Stimulated activated CD4-positive, alpha-beta T cell treated with anti-CD3 and anti-CD28 coated beads, Interleukin-12 subunit alpha, Interleukin-12 subunit beta, amount 100 ng/mL, for 24 hours (primary cell): Measurements from ENCODE around the gene KCTD12.
"Not testable (repeated sequence)": the region's sequence is repeated elsewhere in the genome, so short reads cannot be mapped to it uniquely, and the experiment has no call there.

Source experiments
- DNase-seq, 2 experiments: peaks; one replicate each; pipeline ENCODE4 v3.0.0-alpha.2; 2020; ENCODE audit warnings: low read depth in 2 of 2

The KCTD12 gene

GRCh38 chr13:76886292-76887075, at the start of gene KCTD12:
Gene KCTD12 (minus strand): TSS chr13:76886405. CDS start chr13:76886148, 257 bp downstream.
- peak; percentile 54 to 66 for DNase-seq

DNA sequence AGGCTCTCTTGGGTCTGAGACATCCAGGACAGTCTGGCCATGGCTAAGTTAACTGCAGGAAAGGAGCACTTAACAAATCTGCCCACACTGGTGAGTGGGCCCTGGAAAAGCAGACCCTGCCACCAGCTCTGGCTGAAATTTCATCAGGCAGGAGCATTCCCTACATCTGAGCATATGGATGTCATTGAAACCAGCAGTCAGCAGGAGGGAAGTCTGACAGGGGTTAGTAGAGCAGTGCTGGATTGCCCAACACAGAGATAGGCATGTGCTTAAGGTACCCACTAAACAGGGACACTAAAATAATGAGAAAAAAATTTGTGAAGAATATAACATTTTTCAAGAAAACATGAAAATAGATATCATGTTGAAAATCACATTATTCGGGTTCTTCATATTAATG, 48.5 kb upstream of the KCTD12 start:
- no peak for DNase-seq

DNA sequence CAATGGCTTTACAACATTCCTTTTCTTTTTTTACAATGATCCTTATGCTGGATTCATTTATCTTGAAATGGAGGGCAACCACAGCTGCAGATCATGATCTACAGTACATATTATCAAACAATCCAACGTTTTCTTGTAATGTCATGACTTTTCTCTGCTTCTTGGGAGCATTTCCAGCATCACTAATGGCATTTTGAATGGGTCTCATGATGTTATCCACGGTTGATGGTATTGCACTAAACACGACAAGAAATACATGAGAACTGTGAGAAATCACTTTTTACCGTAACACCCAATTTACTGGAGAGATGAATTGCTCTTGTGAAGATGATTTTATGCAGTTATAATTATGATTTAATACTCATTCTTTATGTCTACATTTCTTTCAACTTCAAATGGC, 45.9 kb upstream of the KCTD12 start:
- DNase-seq = no peak

DNA sequence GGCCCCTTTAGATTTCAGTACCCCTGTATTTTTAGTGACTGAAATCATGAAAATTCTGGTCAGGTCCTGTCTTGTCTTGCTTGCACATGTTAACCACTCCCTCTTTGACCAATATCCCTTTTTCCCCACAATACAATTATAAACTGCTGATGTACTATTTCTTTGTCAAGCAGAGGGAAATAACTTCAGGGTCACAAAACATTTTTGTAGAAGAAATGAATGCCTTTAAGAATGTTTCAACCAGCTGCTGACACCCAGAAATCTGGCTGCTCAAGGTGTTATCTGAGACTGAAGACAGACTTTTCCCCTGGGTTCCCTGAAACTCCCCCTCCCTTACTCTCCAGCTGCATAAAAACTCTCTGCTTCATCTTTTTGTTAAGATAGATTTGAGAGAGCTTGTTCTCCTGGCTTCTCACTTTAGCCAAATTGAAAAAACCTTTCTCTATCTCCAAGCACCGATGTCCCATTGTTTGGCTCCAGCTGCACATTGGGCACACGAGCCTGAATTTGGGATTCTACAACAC, 43.7 kb upstream of the KCTD12 start:
- DNase-seq = no peak

DNA sequence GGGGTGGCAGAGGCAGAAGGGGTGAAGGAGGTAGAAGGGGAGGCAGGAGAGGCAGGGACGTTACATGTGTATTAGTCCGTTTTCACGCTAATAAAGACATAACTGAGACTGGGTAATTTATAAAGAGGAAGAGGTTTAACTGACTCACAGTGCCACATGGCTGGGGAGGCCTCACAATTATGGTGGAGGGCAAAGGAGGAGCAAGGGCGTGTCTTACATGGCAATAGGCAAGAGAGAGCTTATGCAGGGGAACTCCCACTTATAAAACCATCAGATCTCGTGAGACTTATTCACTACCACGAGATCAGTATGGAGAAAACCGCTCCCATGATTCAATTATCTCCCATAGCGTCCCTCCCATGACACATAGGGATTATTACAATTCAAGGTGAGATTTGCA, 43.1 kb upstream of the KCTD12 start:
- no peak for DNase-seq

DNA sequence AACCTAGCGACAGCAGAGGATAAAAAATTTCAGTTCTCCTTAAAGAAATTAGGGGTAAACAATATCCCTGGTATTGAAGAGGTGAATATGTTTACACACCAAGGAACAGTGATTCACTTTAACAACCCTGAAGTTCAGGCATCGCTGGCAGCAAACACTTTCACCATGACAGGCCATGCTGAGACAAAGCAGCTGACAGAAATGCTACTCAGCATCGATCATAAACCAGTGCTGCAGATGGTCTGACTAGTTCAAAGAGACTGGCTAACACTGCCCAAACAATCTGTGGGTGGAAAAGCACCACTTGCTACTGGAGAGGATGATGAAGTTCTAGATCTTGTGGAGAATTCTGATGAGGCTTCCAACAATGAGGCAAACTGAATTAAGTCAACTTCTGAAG, 42.3 kb upstream of the KCTD12 start:
- DNase-seq = no peak

DNA sequence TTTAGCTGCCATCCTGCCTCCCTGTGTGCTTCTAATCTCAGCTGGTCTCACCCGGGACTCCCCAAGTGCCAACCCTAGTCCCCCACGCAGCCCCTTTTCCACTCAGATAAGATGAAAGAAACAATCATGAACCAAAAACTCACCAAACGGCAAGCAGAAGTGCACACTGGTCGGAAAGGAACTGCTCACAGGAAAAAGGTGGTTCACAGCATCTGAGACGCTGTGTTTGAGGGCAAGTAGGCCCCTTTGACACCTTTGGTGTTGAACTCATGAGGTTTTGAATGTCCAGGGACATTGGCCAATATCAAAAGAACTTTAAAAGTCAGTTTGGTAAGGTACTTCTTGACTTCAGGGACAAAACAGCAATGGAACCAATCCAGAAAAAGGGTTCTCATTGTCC, 41.8 kb upstream of the KCTD12 start:
- no peak for DNase-seq

DNA sequence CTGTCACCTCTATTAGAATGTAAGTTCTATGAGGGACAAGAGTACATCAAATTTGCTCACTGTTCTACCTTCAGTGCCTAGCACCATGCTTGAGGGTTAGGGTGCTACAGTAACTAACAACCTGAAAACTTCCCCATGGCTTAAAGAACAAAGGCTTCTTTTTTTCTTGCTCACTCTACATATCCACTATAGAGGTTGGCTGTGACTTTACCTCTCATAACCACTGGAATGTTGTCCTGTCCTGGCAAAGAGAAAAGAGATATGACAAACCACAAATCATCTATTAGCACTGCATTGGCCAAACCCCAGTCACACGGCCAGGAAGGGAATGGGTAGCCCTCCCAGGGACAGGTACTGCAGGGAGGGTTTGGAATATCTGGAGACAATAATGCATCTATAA, 38.9 kb upstream of the KCTD12 start:
- DNase-seq = no peak

DNA sequence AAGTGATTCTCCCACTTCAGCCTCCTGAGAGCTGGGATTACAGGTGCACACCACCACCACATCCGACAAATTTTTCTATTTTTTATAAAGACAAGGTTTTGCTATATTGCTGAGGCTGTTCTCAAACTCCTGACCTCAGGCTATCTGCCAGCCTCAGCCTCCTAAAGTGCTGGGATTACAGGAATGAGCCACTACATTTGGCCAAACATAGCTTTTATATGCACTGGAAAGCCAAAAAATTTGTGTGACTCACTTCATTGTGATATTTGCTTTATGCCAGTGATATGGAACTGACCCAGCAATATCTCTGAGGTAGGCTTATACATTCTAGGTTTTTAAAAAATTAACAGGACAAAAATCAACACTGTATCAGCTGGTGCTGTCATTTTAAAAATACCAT, 35.3 kb upstream of the KCTD12 start:
- no peak for DNase-seq

GRCh38 chr13:76917755-76918481, 31.7 kb upstream of the KCTD12 start:
- DNase-seq = not testable (repeated sequence)

- no peak for DNase-seq
These were observed 30.9 kb upstream of the KCTD12 start for GRCh38 chr13:76917095-76917494.

DNA sequence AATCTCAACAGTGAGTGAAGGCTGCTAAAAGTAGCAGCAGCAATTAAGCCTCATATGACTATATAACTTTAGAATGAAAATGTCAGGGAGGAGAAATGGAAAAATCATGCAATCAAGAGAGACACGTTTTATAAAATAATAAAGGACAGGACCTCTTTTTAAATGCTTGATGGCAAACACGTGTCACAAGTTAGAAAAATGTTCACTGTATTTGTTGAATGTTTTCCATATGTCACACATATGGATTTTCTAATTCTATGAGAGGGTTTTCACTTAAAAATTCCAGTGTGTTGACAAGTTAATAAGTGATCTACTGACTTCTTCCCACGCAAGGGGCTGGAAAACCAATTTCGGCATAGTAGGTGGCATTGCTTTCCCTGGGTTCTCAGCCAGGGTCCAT, 27.7 kb upstream of the KCTD12 start:
- no peak for DNase-seq

GRCh38 chr13:76912476-76912875, 26.3 kb upstream of the KCTD12 start:
- no peak for DNase-seq

GRCh38 chr13:76904507-76904906, 18.3 kb upstream of the KCTD12 start:
- no peak for DNase-seq

- DNase-seq = peak; percentile 43 to 48
These were observed 17.4 kb upstream of the KCTD12 start for GRCh38 chr13:76903544-76904162.

GRCh38 chr13:76899066-76899465, 12.9 kb upstream of the KCTD12 start:
- not testable (repeated sequence) for DNase-seq

DNA sequence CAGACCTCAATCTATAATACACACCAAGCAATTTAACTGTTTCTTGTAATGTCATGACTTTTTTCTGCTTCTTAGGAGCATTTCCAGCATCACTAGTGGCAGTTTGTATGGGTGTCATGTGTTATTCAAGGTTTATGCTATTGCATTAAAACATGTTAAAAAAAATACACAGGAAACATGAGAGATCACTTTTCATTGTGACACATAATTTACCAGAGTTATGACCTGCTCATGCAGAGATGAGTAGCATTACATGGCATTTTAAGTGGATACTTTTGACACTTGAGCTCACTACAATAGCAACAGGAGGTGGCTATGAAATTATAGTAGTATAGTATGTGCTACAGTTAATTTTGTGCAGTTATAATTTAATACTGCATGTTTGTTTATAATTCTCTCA, 11.0 kb upstream of the KCTD12 start:
- DNase-seq = not testable (repeated sequence)

- DNase-seq = no peak
These were observed 8.4 kb upstream of the KCTD12 start for GRCh38 chr13:76894401-76895110.

DNA sequence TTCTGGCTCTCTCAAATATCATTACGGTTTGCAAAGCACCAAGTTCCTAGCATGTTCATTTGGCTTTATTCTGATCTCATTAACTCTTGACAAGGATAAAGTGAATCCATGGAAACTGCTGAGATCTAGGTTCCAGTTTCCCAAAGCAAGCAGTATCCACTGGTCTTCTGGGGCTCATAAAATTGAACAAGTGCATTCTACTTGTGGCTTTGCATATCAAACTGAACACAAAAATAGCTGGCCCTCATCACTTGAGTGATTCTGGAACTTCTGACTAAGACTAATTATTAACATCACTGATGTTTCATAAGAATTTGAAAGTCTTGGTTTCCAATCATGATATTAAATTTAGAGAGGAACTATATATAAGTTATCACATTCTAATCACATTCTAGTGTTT, 6.3 kb upstream of the KCTD12 start:
- DNase-seq = no peak

GRCh38 chr13:76890021-76890420, 3.8 kb upstream of the KCTD12 start:
- no peak for DNase-seq

DNA sequence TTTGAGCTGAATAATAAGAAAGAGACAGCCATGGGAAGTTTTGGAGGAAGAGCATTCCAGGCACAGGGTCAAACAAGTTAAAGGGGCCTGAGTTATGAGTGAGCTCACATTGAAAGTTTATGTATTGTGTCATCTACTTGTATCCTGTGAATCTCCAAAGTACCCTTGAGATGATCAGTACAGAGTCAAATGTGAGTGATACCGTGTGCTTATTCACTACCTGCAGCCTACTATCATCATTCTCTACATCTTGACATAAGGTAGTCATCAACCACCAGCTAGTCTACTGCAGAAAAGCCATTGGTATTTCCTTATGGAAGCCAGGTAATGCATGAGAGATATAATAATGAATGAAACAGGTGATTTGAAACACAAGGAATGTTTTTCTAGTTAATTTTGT, 3.0 kb upstream of the KCTD12 start:
- no peak for DNase-seq

GRCh38 chr13:76888421-76888820, 2.2 kb upstream of the KCTD12 start:
- no peak for DNase-seq
